GM18870 (cell line): ENCODE results near the gene ARID1B.
"Not testable (repeated sequence)": the region's sequence is repeated elsewhere in the genome, so short reads cannot be mapped to it uniquely, and the experiment has no call there.

Experiments
- ATAC-seq: cut with Tn5 transposase; IDR thresholded peaks from one replicate; pipeline ENCODE4 v1.9.1; 2021; ENCODE audit warnings: moderate library complexity; ENCODE audit not compliant: unreplicated experiment

The ARID1B gene

GRCh38 chr6:156928972-156929371 is 151.8 kb downstream of the ARID1B start:
- ATAC-seq, result no peak

GRCh38 chr6:156931283-156931682 is 154.1 kb downstream of the ARID1B start:
- ATAC-seq, result no peak

GRCh38 chr6:156933201-156934068 is 156.3 kb downstream of the ARID1B start:
- ATAC-seq, result no peak

GRCh38 chr6:156934069-156934460 is 156.9 kb downstream of the ARID1B start:
- ATAC-seq, result no peak

- no peak for ATAC-seq
Observed at GRCh38 chr6:156935000-156935399, 157.8 kb downstream of the ARID1B start.

GRCh38 chr6:156938143-156938542 is 161.0 kb downstream of the ARID1B start:
- ATAC-seq, result no peak

GRCh38 chr6:156940221-156940620 is 163.0 kb downstream of the ARID1B start:
- ATAC-seq, result no peak

GRCh38 chr6:156942266-156942665 is 165.1 kb downstream of the ARID1B start:
- ATAC-seq, result no peak

GRCh38 chr6:156943166-156943565 is 166.0 kb downstream of the ARID1B start:
- no peak for ATAC-seq

GRCh38 chr6:156943816-156944215 is 166.6 kb downstream of the ARID1B start:
- ATAC-seq, result no peak

GRCh38 chr6:156944412-156944811 is 167.2 kb downstream of the ARID1B start:
- no peak for ATAC-seq

GRCh38 chr6:156945789-156946172 is 168.6 kb downstream of the ARID1B start:
- ATAC-seq, result not testable (repeated sequence)

GRCh38 chr6:156946370-156946936 is 169.3 kb downstream of the ARID1B start:
- no peak for ATAC-seq

GRCh38 chr6:156948277-156948676 is 171.1 kb downstream of the ARID1B start:
- no peak for ATAC-seq

- no peak for ATAC-seq
Observed at GRCh38 chr6:156948807-156949206, 171.6 kb downstream of the ARID1B start.

GRCh38 chr6:156949376-156949775 is 172.2 kb downstream of the ARID1B start:
- ATAC-seq, result no peak

GRCh38 chr6:156950084-156950483 is 172.9 kb downstream of the ARID1B start:
- no peak for ATAC-seq

GRCh38 chr6:156950531-156950930 is 173.4 kb downstream of the ARID1B start:
- ATAC-seq, result no peak

- no peak for ATAC-seq
Observed at GRCh38 chr6:156952401-156952800, 175.2 kb downstream of the ARID1B start.

- no peak for ATAC-seq
Observed at GRCh38 chr6:156953127-156953478, 175.9 kb downstream of the ARID1B start.

GRCh38 chr6:156953479-156954146 is 176.4 kb downstream of the ARID1B start:
- no peak for ATAC-seq

GRCh38 chr6:156954191-156954590 is 177.0 kb downstream of the ARID1B start:
- no peak for ATAC-seq
